ENCODE results near the gene C20orf141. TPM values are rescaled to one million over a fixed set of nuclear protein-coding genes. Genes with fewer than 3 reads are reported as not detected.
A peak's percentile ranks its signal among the peaks of the same experiment; 100 is the strongest.

C20orf141 gene
- total RNA-seq, 4 donors from 2014 or later = not detected

DNA sequence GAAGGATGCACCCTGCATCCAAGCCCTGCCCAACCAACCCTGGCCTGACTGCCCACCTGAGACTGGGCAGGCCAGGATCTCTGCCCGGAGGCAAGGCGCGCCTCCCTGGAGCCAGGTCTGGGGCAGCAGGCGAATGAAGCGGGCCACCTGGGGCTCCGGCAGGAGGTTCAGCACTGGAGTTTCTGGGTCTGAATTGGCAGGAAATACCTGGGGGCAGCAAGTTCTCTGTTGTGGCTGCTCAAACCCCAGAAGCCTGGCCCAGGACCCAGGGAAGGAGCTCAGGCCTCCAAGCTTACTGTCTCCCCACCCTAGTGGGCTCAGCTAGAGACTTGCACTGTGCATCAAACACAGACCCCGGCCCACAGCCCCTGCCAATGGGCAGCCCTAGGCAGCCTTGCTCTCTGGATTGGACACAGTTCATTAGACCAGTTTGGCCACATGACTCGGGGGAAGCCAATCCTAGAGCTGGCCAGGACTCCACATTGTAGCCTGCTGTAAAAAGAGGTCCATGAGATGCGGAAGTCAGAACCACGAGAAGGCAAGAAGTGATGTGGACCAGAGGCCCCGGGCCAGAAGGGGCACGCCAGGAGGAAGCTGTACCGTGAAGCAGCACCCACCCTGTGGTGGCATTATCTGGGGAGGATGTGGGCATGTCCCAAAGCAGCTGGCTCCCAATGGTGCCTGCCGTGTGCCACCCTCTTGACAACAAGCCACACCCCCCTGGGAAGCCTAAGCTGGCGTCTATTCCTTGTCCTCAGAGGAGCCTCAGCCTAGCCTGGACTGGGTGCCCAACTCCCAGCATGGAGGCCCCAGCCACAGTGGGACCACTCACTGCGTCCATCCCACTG lies 17.4 kb upstream of the C20orf141 start:
- peaks cover 0 to 68% of the 10 kb centered on the region in 2 donors for H3K27me3 ChIP-seq
- DNase-seq (ENCODE audit: low spot score in 2 of 2) = no peak
- H3K4me3 ChIP-seq = no peak overlapping the region
- H3K27ac ChIP-seq = no peak overlapping the region
- peaks cover 0 to 27% (median 5%) of the 10 kb centered on the region in 4 donors for H3K4me1 ChIP-seq
- H3K9me3 ChIP-seq = no peaks in the 10 kb centered on the region
- WGBS, 2 donors = 77 to 78% methylated on average over 10 to 11 of the region's 16 CpGs
- H3K36me3 ChIP-seq = no peaks in the 10 kb centered on the region
- TF ChIP-seq EP300 (IDR thresholded peaks at IDR 0.05) (no peak), POLR2A (IDR thresholded peaks at IDR 0.05) (no peak)
- TF ChIP-seq, protein P1, sequence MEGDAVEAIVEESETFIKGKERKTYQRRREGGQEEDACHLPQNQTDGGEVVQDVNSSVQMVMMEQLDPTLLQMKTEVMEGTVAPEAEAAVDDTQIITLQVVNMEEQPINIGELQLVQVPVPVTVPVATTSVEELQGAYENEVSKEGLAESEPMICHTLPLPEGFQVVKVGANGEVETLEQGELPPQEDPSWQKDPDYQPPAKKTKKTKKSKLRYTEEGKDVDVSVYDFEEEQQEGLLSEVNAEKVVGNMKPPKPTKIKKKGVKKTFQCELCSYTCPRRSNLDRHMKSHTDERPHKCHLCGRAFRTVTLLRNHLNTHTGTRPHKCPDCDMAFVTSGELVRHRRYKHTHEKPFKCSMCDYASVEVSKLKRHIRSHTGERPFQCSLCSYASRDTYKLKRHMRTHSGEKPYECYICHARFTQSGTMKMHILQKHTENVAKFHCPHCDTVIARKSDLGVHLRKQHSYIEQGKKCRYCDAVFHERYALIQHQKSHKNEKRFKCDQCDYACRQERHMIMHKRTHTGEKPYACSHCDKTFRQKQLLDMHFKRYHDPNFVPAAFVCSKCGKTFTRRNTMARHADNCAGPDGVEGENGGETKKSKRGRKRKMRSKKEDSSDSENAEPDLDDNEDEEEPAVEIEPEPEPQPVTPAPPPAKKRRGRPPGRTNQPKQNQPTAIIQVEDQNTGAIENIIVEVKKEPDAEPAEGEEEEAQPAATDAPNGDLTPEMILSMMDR (IDR thresholded peaks at IDR 0.05) = no peak

- no peak for DNase-seq (ENCODE audit: low spot score in 2 of 2)
- peaks cover 0 to 68% of the 10 kb centered on the region in 2 donors for H3K27me3 ChIP-seq
- 85 to 90% methylated on average over 16 to 19 of the region's 19 CpGs for WGBS, 2 donors
These were observed 16.5 kb upstream of the C20orf141 start for GRCh38 chr20:2798095-2798805.

DNA sequence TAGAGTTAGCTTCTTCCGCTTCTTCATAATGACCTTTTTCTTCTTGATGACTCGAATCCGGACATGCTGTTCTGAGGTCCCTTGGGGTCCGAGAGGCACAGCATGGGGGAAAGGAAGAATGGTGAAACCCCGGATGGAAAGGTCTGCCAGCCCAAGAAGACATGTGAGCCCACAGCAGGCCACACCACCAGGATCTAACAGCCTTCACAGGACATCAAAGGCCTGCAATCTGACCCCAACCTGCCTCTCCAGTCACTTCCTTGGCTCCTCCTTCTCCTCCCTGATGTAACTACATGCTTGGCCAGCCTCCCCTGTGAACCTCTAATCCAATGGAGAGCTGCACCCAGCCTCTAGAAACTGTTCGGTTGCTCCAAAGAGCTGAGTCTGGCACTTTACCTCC lies 16.0 kb upstream of the C20orf141 start:
- Histone ChIP-seq H3K4me1 (peaks cover 0 to 27% (median 5%) of the 10 kb centered on the region in 4 donors), H3K27ac (no peak overlapping the region), H3K9me3 (no peaks in the 10 kb centered on the region), H3K36me3 (no peaks in the 10 kb centered on the region), H3K27me3 (peaks cover 0 to 68% of the 10 kb centered on the region in 2 donors), H3K4me3 (no peak overlapping the region)
- TF ChIP-seq, protein P1 (IDR thresholded peaks at IDR 0.05) = no peak
- TF ChIP-seq POLR2A (IDR thresholded peaks at IDR 0.05) (no peak), EP300 (IDR thresholded peaks at IDR 0.05) (no peak)
- no peak for DNase-seq (ENCODE audit: low spot score in 2 of 2)
- WGBS, 2 donors = 71 to 80% methylated on average over 6 of the region's 6 CpGs

More at GRCh38 chr20:2798095-2798805, 16.5 kb upstream of the C20orf141 start:
- no peak for TF ChIP-seq POLR2A (IDR thresholded peaks at IDR 0.05)
- TF ChIP-seq EP300 (IDR thresholded peaks at IDR 0.05) = no peak
- TF ChIP-seq, protein P1 (IDR thresholded peaks at IDR 0.05) = no peak
- H3K9me3 ChIP-seq = no peaks in the 10 kb centered on the region
- H3K36me3 ChIP-seq = no peaks in the 10 kb centered on the region
- no peak overlapping the region for H3K27ac ChIP-seq
- no peak overlapping the region for H3K4me3 ChIP-seq
- H3K4me1 ChIP-seq = peaks cover 0 to 27% (median 5%) of the 10 kb centered on the region in 4 donors

DNA sequence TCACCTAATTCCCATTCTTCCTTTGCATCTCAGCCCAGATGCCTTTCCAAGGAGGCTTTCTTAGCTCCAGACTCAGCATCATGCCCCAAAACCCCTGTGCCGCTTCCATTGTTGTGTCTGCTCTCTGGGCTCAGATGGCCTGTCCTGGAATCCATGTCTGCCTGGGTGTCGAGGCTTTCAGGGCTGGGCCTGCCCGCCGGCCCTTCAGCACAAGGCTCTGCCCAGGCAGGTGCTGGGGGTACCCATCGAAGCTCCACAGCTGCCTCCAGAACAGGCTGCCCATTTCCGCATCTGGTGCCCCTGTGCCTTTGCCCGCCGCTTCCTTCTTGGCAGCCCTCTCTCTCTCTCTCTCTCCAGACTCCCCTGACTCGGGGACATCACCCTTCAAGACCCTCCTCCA lies 15.5 kb upstream of the C20orf141 start:
- WGBS, 2 donors = 45 to 52% methylated on average over 8 to 9 of the region's 9 CpGs

More for the DNA sequence above, 15.5 kb upstream of the C20orf141 start:
- Histone ChIP-seq H3K27me3 (peaks cover 0 to 68% of the 10 kb centered on the region in 2 donors), H3K36me3 (no peaks in the 10 kb centered on the region), H3K4me3 (peak overlapping the region in 1 of 4 donors; percentile 36), H3K4me1 (peaks cover 0 to 27% (median 5%) of the 10 kb centered on the region in 4 donors), H3K27ac (no peak overlapping the region), H3K9me3 (no peaks in the 10 kb centered on the region)
- no peak for DNase-seq (ENCODE audit: low spot score in 2 of 2)
- TF ChIP-seq, protein P1 (IDR thresholded peaks at IDR 0.05) = no peak
- TF ChIP-seq POLR2A (IDR thresholded peaks at IDR 0.05) = no peak
- TF ChIP-seq EP300 (IDR thresholded peaks at IDR 0.05) = no peak
